Activated CD8-positive, alpha-beta memory T cell treated with anti-CD3 and anti-CD28 coated beads for 1 hour (primary cell): ENCODE results near the gene GCG.

Experiments
- DNase-seq, 2 donors: peaks; one replicate each; pipeline ENCODE4 v3.0.0-alpha.2; 2020; ENCODE audit warnings: low read depth in 1 of 2; ENCODE audit errors: extremely low read depth in 1 of 2

The GCG gene

DNA sequence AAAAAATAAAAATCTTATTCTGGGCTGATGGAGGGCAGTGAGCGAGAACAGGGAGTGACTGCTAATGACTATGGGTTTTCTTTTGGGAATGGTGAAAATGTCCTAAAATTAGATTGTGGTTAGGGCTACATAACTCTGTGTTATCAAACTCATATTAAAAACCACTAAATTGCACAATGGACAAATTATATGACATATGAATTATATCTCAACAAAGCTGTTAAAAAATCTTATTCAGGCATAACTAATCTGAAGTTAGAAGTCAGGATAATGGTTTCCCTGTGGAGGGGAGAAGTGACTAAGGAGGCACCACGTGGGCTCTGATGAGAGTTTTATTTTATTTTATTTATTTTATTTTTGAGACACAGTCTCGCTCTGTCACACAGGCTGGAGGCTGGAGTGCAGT, 45.9 kb downstream of the GCG start:
- no peak for DNase-seq

DNA sequence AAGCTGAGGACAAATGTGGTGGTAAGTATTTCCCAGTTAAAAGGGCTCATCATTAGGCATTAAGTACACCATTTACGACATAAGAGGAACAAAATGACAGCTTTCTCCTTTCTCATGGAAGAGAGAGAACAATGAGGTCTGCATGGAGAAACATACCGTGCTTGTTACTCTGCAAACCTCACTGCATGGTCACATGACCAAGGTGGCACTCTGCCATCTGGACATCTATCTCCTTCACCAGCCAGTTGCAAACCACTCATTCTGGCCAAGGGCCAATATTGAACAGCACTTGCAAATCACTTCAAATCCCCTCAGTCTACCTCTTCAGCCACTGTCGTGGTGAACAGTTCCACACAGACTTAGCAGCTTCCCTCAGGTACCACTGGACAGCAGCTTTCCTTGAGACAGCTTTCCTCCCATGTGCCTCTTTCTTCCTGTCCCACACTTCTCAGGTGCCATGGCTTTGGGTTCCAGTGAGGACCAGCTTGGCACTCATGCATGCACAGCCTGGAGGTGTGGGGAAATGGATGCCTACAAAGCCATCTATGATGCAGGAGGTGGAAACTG, 48.5 kb downstream of the GCG start:
- DNase-seq, result no peak

DNA sequence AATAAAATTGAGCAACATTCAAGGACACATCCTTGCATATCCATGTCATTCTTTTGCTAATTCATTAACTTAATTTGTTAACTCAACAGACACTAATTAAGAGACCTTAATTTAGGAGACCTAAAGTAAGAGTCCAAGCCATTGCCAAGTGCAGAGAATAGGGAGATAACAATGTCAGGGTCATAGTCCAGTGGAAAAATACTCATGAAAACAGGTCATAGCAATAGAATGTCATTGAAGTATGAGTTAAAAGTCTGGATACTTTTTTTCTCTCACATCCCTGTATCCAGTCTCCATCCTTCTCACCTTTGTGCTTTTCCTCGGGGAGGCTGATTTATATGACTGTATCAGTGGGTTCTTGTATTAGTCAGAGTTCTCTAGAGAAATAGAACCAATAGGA, 51.5 kb downstream of the GCG start:
- DNase-seq, result no peak

DNA sequence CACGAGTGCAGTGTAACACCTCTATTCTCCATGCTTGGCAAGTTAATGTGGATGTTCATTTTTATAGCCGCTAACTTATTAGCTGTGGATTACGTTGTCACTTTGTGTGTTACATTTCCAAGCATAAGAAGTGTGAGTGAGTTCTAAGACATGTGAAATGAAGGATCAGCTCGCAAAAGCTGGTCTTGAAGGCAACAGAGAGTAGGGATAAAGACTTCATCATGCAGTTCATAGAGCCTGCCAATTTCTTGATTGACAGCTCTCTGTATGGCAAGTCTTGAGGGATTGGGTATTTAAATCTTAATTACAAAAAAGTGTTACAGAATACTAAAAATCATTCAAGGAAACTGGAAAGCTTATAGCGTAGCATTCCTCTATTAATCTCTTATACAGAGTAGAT, 52.2 kb downstream of the GCG start:
- no peak for DNase-seq
